Left cardiac atrium (tissue), 4 donors: Measurements from ENCODE around the gene ADSS2. TPM values are rescaled to one million over a fixed set of nuclear protein-coding genes. Genes with fewer than 3 reads are reported as not detected.
"Not testable (repeated sequence)": the region's sequence is repeated elsewhere in the genome, so short reads cannot be mapped to it uniquely, and the experiment has no call there.

Experiments
- ATAC-seq, 2 donors: fragments of 200-7000 bp; cut with Tn5 transposase; one replicate each; pipeline ENCODE4 v1.9.1; 2020; ENCODE audit warnings: mild to moderate bottlenecking in 2 of 2, moderate library complexity in 2 of 2
- DNase-seq: peaks from one replicate; pipeline ENCODE4 v3.0.0-alpha.2; 2020
- intact Hi-C, 2 donors: fragments of 100-400 bp; cut with DNase I; formaldehyde crosslinking; loops; one replicate each; pipeline versions ENCODE4 v1.14.1 to v1.15.1; 2022 to 2023
- long read RNA-seq: library from polyadenylated mRNA; unstranded; transcript quantifications from one replicate; pipeline ENCODE4 v2.0.0, GENCODE V29; 2021
- total RNA-seq, 2 donors: library from RNA; stranded (reverse); fragmentation: NEBNext Ultra II Directional; extraction: Animal tissue kit (Norgen Biotek cat#: 25700); gene quantifications; one replicate each; pipeline ENCODE4 v1.2.1, GENCODE V29; 2021
- donor health status: DM: no; HTN: yes; CAD: no.
- donor health status: DM: no; HTN: yes; CAD: no; lungs with severe emphysema.
- donor health status: DM: yes; HTN: yes; CAD: no.
- donor health status: Dilated cardiomyopathy.

The ADSS2 gene
- total RNA-seq = 10 to 100 TPM in 1 of 2 donors, 1 to 10 TPM in 1; 8.5 to 16.5 TPM
- long read RNA-seq, transcript ADSS-201 (13 exons, 2,780 nt) = major isoform, 34 of 37 reads
- long read RNA-seq, partial matches to known transcripts = 0 of 37 reads
- long read RNA-seq, other reads (novel, unspliced or antisense) = 3 of 37 reads

DNA sequence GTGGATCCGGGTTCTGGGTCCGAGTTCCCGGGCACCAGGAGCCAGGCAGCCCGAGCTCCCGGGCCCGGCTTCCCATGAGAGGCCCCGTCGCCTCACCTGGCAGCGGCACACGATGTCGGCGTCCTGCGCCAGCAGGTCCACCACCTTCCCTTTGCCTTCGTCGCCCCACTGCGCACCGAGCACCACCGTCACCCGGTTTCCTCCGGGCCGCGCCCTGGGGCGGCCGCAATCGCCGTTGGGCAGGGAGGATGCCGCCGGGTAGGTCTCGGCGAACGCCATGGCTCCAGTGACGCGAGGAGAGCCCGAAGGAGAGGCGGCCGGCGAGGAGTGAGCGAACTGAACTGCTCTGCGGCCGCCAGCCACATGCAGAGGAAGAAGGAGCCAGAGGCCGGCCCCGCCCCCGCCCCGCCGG lies at the start of gene ADSS2:
TSS of gene ADSS2 (minus strand) at position 371 of the 412 bp plus-strand sequence. CDS start at position 279, 92 bp downstream.
- ATAC-seq = no peak

GRCh38 chr1:244500515-244500914 lies 48.8 kb upstream of the ADSS2 start:
- ATAC-seq, intact Hi-C loops, DNase-seq: not testable (repeated sequence)

More for the DNA sequence above, at the start of gene ADSS2:
- DNase-seq = no peak
- intact Hi-C loops = loop anchor here in 1 of 2 donors (10.0 kb wide), 1 partner anchor 203 kb away; the partner anchor contains the start of gene DESI2

DNA sequence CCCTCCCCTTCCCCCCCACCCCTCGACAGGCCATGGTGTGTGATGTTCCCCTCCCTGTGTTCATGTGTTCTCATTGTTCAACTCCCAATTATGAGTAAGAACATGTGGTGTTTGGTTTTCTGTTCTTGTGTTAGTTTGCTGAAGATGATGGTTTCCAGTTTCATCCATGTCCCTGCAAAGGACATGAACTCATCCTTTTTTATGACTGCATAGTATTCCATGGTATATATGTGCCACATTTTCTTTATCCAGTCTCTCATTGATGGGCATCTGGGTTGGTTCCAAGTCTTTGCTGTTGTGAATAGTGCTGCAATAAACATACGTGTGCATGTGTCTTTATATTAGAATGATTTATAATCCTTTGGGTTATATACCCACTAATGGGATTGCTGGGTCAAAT lies 47.8 kb upstream of the ADSS2 start:
- not testable (repeated sequence) for ATAC-seq, DNase-seq

DNA sequence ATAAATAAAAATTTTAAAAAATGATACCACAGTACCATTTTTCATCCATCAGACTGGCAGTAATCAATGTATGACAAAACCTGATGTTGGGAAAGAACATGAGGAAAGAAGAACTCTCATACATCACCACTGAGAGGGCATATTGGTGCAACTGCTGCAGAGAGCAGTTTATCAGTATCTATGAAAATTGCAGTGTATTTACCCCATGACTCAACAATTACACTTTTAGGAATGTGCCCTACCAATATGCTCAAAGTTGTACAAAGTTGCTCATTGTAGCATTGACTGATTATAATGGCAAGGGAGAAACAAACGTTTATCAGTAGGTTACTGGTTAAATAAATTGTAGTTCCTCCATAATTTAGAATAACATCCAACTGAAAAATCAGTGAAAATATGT lies 46.1 kb upstream of the ADSS2 start:
- no peak for ATAC-seq
- no peak for DNase-seq
- intact Hi-C loops = no loop called here

More for the DNA sequence above, 47.8 kb upstream of the ADSS2 start:
- intact Hi-C loops = not testable (repeated sequence)

GRCh38 chr1:244496186-244496585 lies 44.5 kb upstream of the ADSS2 start:
- intact Hi-C loops = no loop called here
- DNase-seq (no peak), ATAC-seq (no peak)

DNA sequence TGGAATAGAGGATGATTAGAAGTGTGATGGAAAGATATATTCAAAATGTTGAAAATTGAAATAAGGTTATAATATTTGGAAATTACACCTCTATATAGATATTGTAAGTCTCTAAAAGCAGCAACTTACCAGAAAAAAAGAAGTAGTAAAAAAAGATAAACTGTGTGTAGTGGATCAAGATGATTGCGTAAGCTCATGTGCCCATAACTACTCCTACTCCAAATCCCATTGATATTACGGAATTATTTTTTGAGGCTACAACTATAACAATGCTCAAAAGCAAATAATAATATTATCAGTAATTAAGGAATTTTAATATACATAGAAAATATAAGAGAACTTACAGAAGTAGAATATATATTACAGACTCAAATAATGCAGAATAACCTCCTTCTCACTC lies 42.9 kb upstream of the ADSS2 start:
- DNase-seq (no peak), ATAC-seq (no peak)
- intact Hi-C loops = no loop called here

- intact Hi-C loops, ATAC-seq, DNase-seq: not testable (repeated sequence)
Observed at GRCh38 chr1:244484971-244485370, 33.3 kb upstream of the ADSS2 start.

DNA sequence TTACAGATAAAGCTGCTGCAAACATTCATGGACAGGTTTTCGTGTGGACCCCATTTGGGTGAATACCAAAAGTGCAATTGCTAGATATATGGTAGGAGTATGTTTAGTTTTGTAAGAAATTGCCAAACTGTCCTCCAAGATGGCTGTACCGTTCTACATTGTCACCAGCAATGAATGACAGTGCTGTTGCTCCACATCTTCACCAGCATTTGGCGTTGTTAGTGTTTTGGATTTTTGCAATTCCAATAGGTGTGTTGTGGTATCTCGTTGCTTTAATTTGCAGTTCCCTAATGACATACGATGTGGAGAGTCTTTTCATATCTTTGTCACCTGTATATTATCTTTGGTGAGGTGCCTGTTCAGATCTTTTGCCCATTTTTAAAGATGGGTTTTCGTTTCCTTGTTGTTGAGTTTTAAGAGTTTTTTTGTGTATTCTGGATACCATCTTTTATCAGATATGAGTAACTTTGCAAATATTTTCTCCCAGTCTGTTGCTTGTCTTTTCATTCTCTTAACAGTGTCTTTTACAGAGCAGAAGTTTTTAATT lies 21.4 kb upstream of the ADSS2 start:
- DNase-seq (no peak), ATAC-seq (no peak)
- intact Hi-C loops = no loop called here

DNA sequence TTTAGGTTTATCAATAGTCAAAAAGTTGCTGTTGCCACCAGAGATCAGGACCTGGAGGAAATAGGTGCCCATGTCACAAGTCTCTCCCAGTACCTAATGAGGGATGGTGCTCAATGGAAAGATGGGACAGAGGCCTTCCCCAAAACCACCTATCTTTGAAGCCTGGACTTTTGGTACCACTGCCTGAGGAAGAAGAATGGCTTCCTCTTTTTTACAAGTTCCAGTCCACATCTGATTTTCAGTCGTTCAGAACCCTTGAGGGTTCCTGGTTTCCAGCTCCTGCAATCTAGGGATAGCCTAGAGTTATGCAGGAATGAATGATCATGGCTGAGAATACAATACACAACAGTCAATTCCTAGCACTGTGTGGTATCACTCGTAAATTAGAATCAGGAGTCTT lies 15.0 kb upstream of the ADSS2 start:
- ATAC-seq = no peak
- no peak for DNase-seq
- intact Hi-C loops = no loop called here

DNA sequence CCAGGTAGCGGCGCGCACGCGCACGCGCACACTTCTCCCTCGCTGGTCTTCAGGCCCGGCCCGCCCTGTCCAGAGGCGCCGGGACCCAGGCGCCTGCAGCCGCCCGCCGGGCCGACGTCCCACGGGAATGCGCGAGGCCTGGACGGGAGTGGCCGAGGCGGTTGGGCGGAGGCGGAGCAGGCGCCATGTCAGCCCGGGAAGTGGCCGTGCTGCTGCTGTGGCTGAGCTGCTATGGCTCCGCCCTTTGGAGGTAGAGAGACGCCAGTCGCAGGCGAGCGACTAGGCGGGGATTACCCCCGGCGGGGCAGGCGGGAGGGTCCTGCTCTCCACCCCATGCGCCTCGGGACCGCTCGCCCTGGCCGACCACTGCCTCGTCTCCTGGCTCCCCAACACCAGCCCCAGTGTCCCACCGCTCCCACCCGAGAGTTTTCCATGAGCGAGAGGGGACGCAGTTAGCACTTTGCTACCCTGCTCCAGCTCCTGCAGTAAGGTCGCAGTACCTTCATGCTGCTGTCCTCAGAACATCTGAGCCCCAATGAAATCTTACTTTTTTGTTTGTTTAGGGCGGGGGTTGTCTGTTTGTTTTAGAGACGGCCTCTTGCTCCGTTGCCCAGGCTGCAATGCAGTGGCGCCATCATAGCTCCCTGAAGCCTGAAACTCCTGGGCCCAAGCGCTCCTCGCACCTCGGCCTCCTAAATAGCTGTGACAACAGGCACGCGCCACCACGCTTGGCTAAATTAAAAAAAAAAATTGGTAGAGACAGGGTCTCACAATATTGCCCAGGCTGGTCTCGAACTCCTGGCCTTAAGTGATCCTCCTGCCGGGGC lies 9.7 kb upstream of the ADSS2 start, which contains the start of gene CATSPERE:
TSS of gene CATSPERE (plus strand) at position 29 of the 827 bp plus-strand sequence. CDS start at position 186, 157 bp downstream.
- DNase-seq = peak; percentile 92
- intact Hi-C loops = no loop called here
- peak; percentile 99 for ATAC-seq

- ATAC-seq = no peak
- peak; percentile 38 for DNase-seq
- intact Hi-C loops = no loop called here
Observed at GRCh38 chr1:244460197-244460596, 8.5 kb upstream of the ADSS2 start.

DNA sequence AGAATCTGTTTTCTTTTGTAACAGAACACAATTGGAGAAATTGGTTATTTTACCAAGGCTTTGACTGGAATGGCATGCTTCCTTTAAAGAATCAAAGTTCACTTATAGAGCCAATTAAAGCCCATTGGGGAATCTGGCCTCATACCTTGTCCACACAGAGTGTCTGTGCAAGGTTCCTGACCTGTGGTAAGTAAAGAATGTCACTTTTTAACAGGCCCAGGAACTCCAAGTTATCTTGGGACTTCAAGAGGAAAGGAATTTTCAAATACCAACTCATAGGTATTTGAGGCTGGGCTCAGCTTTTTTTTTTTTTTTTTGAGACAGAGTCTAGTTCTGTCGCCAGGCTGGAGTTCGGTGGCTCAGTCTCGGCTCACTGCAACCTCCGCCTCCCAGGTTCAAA lies 7.1 kb upstream of the ADSS2 start:
- DNase-seq = no peak
- no peak for ATAC-seq
- intact Hi-C loops = loop anchor here in 1 of 2 donors (10.0 kb wide), 1 partner anchor 196 kb away; the partner anchor contains the start of gene DESI2

DNA sequence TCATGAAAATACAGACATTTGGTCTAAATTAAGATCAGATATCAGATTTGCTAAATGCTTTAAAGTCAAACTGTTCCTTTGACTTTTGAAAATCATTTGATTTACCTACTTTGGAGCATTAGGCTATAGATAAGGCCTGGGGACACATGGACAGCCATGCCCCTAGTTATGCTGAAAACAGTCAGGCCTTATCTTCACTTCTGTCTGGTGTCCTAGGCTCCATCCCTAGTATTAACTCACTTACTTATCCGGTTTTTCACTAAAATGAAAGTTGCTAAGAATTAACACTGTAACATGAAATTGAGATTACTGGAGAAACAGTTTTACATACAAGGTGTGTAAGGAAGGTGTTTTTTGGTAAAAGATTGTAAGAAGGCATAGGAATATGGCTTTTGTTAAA lies 4.9 kb upstream of the ADSS2 start:
- ATAC-seq (no peak), DNase-seq (no peak)
- intact Hi-C loops = loop anchor here in 1 of 2 donors (10.0 kb wide), 1 partner anchor 198 kb away; the partner anchor contains the start of gene DESI2

DNA sequence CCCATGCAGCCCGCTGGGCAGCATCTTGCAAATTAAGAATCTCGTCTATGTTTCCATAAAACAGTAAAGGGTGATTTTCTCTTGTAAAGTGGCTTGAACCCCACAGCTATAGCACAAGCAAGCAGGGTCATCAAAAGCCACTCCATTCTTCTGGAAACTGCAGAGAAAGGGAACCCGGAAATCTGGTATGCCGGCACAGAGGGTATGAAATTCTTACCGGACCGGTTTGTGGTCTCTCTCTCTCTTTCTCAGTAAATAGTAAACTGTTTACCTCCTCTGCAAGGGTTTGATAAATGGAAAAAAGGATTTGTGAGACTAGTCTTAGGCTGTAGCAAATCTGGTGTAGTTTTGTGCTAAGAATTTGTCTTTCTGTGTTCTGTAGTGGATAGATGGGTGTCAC lies 2.7 kb upstream of the ADSS2 start:
- ATAC-seq (no peak), DNase-seq (no peak)
- intact Hi-C loops = loop anchor here in 1 of 2 donors (10.0 kb wide), 1 partner anchor 200 kb away; the partner anchor contains the start of gene DESI2

DNA sequence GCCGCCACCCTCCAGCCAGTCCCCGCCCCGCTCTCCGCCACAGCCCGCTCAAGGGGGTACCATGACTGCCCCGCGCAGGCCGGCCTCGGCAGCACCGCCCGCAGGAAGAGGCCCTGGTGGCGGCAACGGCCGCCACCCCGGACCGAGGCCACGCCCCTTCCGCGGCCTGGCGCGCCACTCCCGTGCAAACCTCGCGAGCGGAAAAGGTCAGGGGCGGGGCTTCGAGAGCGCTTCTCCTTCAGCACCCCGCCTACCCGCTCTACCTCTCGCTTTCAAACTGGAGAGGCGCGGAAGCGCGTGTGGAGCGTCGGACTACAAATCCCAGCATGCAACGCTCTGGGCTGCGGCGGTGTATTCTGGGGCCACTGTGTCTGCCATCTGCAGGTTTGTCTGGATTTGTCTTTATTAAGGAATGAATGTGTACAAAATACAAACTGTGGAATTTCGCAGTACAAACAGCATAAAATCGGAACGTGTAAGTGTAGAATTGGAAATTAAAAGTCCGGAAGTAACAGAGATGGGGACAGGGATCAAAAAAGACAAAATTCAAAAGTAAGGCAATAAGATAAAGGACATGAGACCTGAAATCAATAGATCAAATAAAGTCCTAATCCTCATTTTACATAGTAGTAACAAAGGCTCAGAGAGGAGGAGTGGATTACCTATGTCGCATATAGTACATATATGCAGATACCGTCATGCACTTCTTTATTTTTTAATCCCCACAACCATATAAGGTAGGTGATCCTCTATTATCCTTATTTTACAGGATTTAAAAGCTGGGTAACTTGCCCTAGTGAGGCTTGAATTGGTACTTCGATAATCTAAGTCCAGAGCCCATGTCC lies 464 bp upstream of the ADSS2 start:
- DNase-seq (peak; percentile 100), ATAC-seq (peak; percentile 98)
- intact Hi-C loops = loop anchor here in 1 of 2 donors (10.0 kb wide), 1 partner anchor 203 kb away; the partner anchor contains the start of gene DESI2

DNA sequence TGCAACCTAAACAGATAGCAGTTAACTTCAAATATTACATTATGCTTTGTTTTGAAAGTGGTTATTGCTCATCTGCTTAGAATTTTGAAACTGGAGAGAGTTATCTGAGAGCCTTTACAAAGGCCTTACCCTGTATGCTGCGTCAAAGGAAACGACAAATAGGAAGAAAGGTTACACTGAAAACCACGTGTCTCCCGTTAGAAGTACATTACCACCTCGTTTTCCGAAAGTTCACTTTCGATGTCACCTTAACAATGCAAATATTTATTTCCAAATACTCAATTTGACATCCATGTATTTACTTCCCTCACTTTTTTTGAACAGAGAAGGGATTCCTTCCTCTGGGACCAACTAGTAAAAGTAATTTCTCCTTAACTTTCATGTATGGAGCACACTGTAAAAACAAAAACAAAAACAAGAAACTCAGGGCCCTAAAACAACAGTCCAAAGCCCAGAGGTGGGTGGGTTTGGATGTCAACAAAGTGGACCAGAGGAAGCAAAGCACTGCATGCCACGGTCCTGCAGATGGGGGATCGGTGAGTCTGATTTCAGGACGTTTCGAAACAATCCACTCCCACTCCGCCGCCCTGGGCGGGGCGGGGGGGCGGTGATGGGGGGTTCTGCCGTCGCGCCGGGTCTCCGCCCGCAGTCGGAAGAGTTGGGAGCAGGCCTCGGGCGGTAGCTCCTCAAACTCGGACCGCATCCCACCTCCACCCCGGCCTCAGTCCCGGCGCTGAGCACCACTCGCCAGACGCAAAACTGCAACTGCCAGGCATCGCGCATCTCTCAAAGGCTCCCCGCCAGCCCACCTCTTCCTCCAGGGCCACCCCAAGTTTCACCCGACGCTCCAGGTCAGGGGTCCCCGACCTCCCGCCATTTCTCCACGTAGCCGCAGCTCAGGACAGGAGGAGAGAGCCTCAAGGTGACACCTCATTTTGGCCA lies 841 bp downstream of the ADSS2 start:
- intact Hi-C loops = loop anchor here in 1 of 2 donors (10.0 kb wide), 1 partner anchor 204 kb away; the partner anchor contains the start of gene DESI2
- DNase-seq (peak; percentile 68), ATAC-seq (peak; percentile 23 to 45)

DNA sequence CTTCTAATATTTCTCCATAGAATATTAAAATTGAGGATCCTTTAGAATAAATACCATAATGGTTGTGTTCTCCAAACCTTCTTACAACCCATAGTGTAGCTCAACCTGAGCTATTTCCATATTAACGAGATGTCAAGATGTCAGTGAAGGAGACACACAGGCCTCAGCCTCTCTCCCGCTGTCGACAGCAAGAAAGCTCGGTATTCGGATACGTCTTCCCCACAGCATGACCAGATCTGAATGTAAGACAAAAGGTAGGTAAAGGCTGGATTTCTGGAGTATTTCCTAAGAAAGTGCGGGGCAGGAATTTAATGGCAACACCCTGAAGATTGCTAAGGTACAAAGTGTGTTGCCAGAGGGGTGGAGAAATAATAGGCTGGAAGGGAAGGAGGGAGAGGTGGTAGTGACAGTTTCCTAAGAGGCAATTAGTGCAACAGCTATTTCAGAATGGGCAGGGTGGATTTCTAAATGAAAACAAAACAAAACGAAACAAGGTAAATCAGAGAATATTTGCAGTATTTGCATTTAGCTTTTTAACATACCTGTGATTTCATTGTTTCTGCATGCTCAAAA lies 1.7 kb downstream of the ADSS2 start:
- ATAC-seq = no peak
- no peak for DNase-seq
- intact Hi-C loops = loop anchor here in 1 of 2 donors (10.0 kb wide), 1 partner anchor 205 kb away; the partner anchor contains the start of gene DESI2
